OCI-LY7 (cell line): Measurements from ENCODE around the gene MTMR10. TPM values are rescaled to one million over a fixed set of nuclear protein-coding genes. Genes with fewer than 3 reads are reported as not detected.

ENCODE experiments used
- BruUV-seq: library from RNA; stranded (reverse); fragments of 400-500 nt; replicated peaks from 2 replicates; lab custom pipeline; 2021; lab: Mats Ljungman, UMichigan
- CTCF ChIA-PET: fragments of 300-600 bp; sonication (Branson Sonifier 250); formaldehyde crosslinking; loops from one replicate; lab custom pipeline; 2022; ENCODE audit warnings: antibody characterized with exemption; ENCODE audit not compliant: unreplicated experiment; lab: Charles Lee
- POLR2A ChIA-PET: fragments of 300-600 bp; sonication (Branson Sonifier 250); formaldehyde crosslinking; loops from one replicate; lab custom pipeline; 2022; ENCODE audit warnings: antibody characterized with exemption; lab: Charles Lee
- DNase-seq: peaks from one replicate; pipeline ENCODE4 v3.0.0-alpha.2; 2015; ENCODE audit warnings: low spot score
- H2AFZ ChIP-seq: fragments of 200-600 bp; sonication (generic), shearing (Covaris generic); 2 replicates; pipeline ENCODE4 v1.6.1; 2014; ENCODE audit warnings: mild to moderate bottlenecking, antibody characterized with exemption, low read length, moderate library complexity
- H3K27ac ChIP-seq: fragments of 200-600 bp; sonication (generic); 2 replicates; pipeline ENCODE4 v1.5.1; 2014; ENCODE audit warnings: mixed run types, low read depth, mild to moderate bottlenecking, moderate library complexity, low read length, inconsistent platforms; ENCODE audit not compliant: poor library complexity, severe bottlenecking
- H3K36me3 ChIP-seq: fragments of 200-600 bp; sonication (generic); 2 replicates; pipeline ENCODE4 v1.6.1; 2014; ENCODE audit warnings: mild to moderate bottlenecking, antibody characterized with exemption, low read length, moderate library complexity, mixed read lengths; ENCODE audit not compliant: insufficient read depth
- H3K4me1 ChIP-seq: fragments of 200-600 bp; sonication (generic); 2 replicates; pipeline ENCODE4 v1.5.1; 2014; ENCODE audit warnings: mild to moderate bottlenecking, low read length; ENCODE audit not compliant: insufficient read depth, poor library complexity, severe bottlenecking
- H3K4me2 ChIP-seq: fragments of 200-600 bp; sonication (generic); 2 replicates; pipeline ENCODE4 v1.6.1; 2014; ENCODE audit warnings: mild to moderate bottlenecking, low read length
- H3K4me3 ChIP-seq: fragments of 200-600 bp; sonication (generic); 2 replicates; pipeline ENCODE4 v1.5.1; 2014; ENCODE audit warnings: mild to moderate bottlenecking, low read depth, low read length; ENCODE audit not compliant: poor library complexity, severe bottlenecking
- H3K79me2 ChIP-seq: fragments of 200-600 bp; sonication (generic); 2 replicates; pipeline ENCODE4 v1.6.1; 2016; ENCODE audit warnings: low read depth, mild to moderate bottlenecking, low read length, moderate library complexity, mixed read lengths; ENCODE audit not compliant: insufficient read depth
- H3K9me2 ChIP-seq: fragments of 200-600 bp; sonication (generic); 2 replicates; pipeline ENCODE4 v1.6.1; 2016; ENCODE audit warnings: mild to moderate bottlenecking, low read length, mixed read lengths; ENCODE audit not compliant: insufficient read depth
- H3K9me3 ChIP-seq: fragments of 200-600 bp; sonication (generic); 2 replicates; pipeline ENCODE4 v1.6.1; 2014; ENCODE audit warnings: mild to moderate bottlenecking, mixed run types, low read length, mixed read lengths
- H4K20me1 ChIP-seq: fragments of 200-600 bp; sonication (generic); 2 replicates; pipeline ENCODE4 v1.6.1; 2014; ENCODE audit warnings: mild to moderate bottlenecking, antibody characterized with exemption, low read length, moderate library complexity, mixed read lengths; ENCODE audit not compliant: insufficient read depth
- EZH2phosphoT487 ChIP-seq: fragments of 200-600 bp; sonication (generic); IDR thresholded peaks from 2 replicates; pipeline ENCODE4 v1.6.1; 2018; ENCODE audit warnings: low read depth, borderline replicate concordance, mild to moderate bottlenecking, mixed run types, antibody characterized with exemption, low read length, moderate library complexity, mixed read lengths
- intact Hi-C: fragments of 100-400 bp; cut with micrococcal nuclease; formaldehyde crosslinking; loops from one replicate; pipeline ENCODE4 v1.10.0; 2022; ENCODE audit not compliant: unreplicated experiment
- total RNA-seq, 2 experiments: library from RNA; depleted of rRNA in 1 of 2; stranded (reverse); fragments of >200 nt in 1 of 2; shearing (Covaris generic) in 1 of 2; gene quantifications; 2 replicates each; pipeline ENCODE4 v1.2.3, GENCODE V29; 2014 to 2022
- TF ChIP-seq, protein P1 (sequence below): fragments of 200-600 bp; sonication (generic); conservative IDR thresholded peaks from 2 replicates; pipeline ENCODE4 v1.5.1; 2014; ENCODE audit warnings: mild to moderate bottlenecking, antibody characterized with exemption, low read length, moderate library complexity, mixed read lengths

Gene MTMR10
- total RNA-seq, 2 experiments from 2014 or later = 10.5 to 15.4 TPM

DNA sequence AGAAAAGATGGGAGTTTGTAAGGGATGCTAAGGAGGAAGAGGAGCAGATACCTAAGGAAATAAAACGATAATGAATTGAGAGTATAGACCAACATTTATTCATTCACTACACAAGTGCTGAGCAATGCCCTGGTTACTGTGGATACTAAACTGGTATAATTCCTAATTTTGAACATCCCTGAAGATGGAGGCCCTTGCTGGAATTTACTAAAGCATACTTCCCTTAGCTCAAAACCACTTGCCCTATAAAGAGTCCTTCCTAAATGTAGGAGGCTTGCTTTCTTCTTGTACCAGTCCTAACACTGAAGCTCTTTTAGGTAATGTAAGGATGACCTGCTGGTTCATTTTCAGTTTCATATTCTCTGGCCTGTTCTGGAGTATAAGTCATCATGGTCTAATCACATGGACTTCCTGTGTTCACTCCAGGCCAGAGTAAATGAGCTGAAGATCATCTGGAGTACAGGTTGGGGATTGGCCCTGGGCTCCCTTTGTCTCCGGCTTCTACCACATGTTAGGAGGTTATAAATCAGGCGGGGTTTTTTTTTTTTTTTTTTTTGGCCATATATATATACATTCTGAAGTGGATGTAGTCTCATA is 40.1 kb upstream of the MTMR10 start:
- Histone ChIP-seq H3K4me3 (no peak overlapping the region), H3K27ac (no peak overlapping the region), H3K36me3 (no peaks in the 10 kb centered on the region), H2AFZ (no peak overlapping the region), H3K4me1 (no peaks in the 10 kb centered on the region), H3K9me2 (no peaks in the 10 kb centered on the region), H3K9me3 (no peaks in the 10 kb centered on the region), H3K4me2 (no peak overlapping the region), H4K20me1 (no peaks in the 10 kb centered on the region), H3K79me2 (no peaks in the 10 kb centered on the region)
- no peak for DNase-seq
- POLR2A ChIA-PET = interaction anchor here (0.6 to 1.1 kb wide), 3 partner anchors 18 to 825 kb away, joined by 3 to 6 read pairs (median 4); no protein-coding TSS in a partner anchor
- TF ChIP-seq EZH2phosphoT487 = no peak
- TF ChIP-seq, protein P1, sequence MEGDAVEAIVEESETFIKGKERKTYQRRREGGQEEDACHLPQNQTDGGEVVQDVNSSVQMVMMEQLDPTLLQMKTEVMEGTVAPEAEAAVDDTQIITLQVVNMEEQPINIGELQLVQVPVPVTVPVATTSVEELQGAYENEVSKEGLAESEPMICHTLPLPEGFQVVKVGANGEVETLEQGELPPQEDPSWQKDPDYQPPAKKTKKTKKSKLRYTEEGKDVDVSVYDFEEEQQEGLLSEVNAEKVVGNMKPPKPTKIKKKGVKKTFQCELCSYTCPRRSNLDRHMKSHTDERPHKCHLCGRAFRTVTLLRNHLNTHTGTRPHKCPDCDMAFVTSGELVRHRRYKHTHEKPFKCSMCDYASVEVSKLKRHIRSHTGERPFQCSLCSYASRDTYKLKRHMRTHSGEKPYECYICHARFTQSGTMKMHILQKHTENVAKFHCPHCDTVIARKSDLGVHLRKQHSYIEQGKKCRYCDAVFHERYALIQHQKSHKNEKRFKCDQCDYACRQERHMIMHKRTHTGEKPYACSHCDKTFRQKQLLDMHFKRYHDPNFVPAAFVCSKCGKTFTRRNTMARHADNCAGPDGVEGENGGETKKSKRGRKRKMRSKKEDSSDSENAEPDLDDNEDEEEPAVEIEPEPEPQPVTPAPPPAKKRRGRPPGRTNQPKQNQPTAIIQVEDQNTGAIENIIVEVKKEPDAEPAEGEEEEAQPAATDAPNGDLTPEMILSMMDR = no peak
- CTCF ChIA-PET = interaction anchor here (1.1 kb wide), 1 partner anchor 17 kb away, joined by 4 read pairs; no protein-coding TSS in a partner anchor
- BruUV-seq = no TSS peak
- intact Hi-C loops = no loop called here

DNA sequence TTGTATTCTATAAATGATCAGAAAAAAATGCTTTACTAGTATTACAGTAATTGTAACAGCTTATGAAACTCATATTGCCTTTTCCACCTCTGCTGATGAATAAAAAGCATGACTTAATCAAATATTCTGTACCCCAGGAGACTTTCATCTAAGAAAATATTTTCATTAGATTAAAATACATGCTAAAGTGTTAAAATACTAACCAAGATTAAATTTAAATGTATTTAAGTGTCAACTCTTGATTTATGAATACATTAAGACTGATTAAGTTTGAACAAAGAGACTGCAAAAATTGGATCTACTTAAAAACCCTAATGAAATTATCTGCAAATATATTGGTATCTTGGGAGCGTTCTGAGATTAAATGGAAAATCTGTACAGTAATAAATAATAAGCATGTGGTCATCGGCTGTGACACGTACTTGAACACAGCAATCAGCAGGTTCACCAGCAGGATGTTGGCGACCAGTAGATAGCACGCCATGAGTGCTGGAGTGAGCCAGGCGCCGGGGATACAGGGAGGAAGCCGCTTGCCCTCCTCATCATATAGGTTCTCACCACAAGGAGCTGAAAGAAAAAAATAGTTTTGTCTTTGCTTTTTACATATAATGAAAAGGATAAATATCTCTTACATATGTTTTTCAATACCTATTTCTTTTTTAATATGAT is 36.6 kb upstream of the MTMR10 start:
- no peak overlapping the region for H3K27ac ChIP-seq
- H3K36me3 ChIP-seq = no peaks in the 10 kb centered on the region
- H4K20me1 ChIP-seq = no peaks in the 10 kb centered on the region
- no TSS peak for BruUV-seq
- no peak overlapping the region for H2AFZ ChIP-seq
- no peaks in the 10 kb centered on the region for H3K4me1 ChIP-seq
- no peaks in the 10 kb centered on the region for H3K9me2 ChIP-seq
- H3K9me3 ChIP-seq = no peaks in the 10 kb centered on the region
- no peaks in the 10 kb centered on the region for H3K79me2 ChIP-seq
- no peak overlapping the region for H3K4me3 ChIP-seq
- POLR2A ChIA-PET = interaction anchor here (0.6 to 2.5 kb wide), 2 partner anchors 13 to 462 kb away, joined by 3 to 21 read pairs; no protein-coding TSS in a partner anchor
- no peak for DNase-seq
- no peak overlapping the region for H3K4me2 ChIP-seq
- intact Hi-C loops = no loop called here
- no peak for TF ChIP-seq EZH2phosphoT487
- TF ChIP-seq, protein P1 = no peak
- CTCF ChIA-PET = interaction anchor here (1.1 kb wide), 1 partner anchor 13 kb away, joined by 3 read pairs; no protein-coding TSS in a partner anchor
